IPS-18c (cell line): ENCODE measurements around the gene GOLGA7B.

Experiments
- H3K4me3 ChIP-seq: 2 replicates; pipeline ENCODE4 v1.7.0; 2013; ENCODE audit warnings: low read depth, mild to moderate bottlenecking, low read length, moderate library complexity; ENCODE audit not compliant: insufficient read depth
- H3K9me3 ChIP-seq: one replicate; pipeline ENCODE4 v1.6.1; 2013; ENCODE audit warnings: mild to moderate bottlenecking, low read length, moderate library complexity; ENCODE audit not compliant: control insufficient read depth, insufficient read depth

GOLGA7B gene

DNA sequence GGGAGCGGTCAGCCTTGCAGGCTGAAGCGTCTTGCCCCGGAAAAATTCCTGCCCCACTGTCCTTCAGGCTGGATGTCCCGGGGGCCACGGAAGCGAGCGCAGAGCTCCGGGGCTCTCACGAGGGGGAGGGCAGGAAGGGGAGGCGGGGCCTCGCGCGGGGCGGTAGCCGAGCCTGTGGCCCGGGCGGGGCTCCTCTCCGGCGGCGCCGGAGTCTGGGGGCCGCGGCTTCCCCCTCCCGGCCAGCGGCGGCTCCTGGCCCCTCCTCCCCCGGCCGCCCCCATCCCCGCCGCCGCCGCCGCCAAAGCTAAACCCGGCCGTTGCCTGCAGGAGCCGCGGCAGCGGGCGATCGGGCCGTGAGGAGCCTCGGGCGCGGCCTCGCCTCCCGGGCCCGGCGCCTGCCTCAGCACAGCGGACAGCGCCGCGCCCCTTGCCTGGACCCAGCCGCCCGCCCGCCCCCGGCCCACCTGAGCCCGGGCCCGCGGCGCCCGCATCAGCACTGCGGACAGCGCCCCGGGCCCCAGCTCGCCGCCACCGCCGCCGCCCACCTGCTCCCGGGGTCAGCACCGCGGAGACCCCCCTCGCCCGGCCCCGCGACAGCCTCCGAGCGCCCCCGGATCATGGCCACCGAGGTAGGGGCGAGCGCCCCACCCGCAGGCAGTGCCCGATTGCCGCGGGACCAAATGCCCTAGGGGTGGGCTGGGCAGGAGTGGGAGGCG lies at the start of gene GOLGA7B:
TSS of gene GOLGA7B (plus strand) at position 157 of the 716 bp plus-strand sequence. CDS start at position 618, 461 bp downstream.
- Histone ChIP-seq H3K9me3 (no peaks in the 10 kb centered on the region), H3K4me3 (peak within 1 kb of the TSS; percentile 52)

GRCh38 chr10:97800474-97800873 lies 49.2 kb upstream of the GOLGA7B start:
- H3K9me3 ChIP-seq = peaks cover 2% of the 10 kb centered on the region
- H3K4me3 ChIP-seq = no peak overlapping the region

DNA sequence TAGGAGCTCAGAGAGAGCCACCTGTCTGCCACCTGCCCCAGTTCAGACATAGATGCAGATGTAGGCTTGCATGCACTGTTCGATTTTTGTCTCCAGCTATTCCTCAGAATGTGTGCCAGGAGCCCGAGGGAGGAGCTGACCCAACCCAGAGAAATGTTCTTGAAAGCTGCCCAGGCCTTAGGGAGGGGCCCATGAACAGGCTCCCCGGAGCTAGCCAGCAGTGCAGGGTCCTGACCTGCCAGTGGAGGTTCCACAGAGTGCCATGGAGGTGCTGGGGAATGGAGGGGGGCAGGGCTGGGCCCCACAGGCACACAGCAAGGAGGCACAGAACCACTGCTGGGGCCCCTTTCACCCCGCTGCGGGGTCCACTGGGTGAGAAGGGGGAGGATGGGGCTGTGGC lies 48.2 kb upstream of the GOLGA7B start:
- H3K9me3 ChIP-seq = peaks cover 2% of the 10 kb centered on the region
- no peak overlapping the region for H3K4me3 ChIP-seq

DNA sequence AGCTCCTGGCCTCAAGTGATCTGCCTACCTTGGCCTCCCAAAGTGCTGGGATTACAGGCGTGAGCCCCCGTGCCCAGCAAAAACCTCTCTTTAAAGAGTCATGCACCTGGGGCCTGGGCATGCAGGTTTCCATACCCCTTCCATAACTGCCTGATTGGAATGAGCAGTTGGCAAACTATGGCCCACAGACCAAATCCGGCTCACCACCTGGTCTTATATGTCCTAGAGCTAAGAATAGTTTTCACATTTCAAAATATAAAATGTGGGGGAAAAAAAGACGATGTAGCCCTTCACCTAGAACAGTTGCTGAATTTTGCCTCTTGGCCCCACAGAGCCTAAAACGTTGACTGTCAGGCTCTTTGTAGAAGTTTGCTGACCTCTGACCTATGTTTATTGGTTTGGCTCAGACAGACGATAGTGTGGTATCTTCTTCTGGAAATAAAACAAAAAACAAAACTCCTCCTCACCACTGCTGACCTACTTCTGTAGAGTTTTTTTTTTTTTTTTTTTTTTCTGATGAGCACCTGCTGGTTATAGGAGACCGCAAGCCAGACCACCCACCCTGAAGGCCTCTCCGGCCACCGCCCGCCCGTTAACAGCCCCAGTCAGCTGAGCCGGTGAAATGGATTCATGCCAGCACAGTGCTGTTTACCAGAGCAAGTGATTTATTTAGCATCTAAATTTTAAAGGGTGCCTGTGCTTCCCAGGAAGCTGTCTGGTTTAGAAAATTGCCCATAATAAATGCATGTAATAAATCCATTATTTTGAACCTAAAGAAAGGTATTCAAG lies 44.4 kb upstream of the GOLGA7B start:
- no peak overlapping the region for H3K4me3 ChIP-seq
- H3K9me3 ChIP-seq = peaks cover 4% of the 10 kb centered on the region

- H3K4me3 ChIP-seq = no peak overlapping the region
- H3K9me3 ChIP-seq = peaks cover 4% of the 10 kb centered on the region
Measured at GRCh38 chr10:97805949-97806348, 43.7 kb upstream of the GOLGA7B start.

DNA sequence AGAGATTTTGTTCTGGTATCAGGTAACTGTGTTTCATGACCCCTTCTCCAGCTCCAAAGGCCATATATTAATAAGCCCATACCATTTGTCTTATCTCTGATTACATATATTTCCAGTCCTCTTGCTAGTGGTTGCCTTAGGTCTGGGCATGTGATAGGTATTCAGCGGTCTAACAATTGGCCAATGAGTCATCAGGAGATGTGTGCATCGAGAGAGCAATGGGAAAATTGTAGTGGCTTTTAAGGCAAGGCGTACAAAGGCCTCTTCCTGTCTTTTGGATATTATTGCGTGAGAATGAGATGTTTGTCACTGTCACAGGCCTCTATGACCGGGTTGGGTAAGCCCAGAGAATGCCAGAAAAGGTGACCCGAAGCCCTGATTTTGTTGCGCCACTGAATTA lies 39.2 kb upstream of the GOLGA7B start:
- peaks cover 2% of the 10 kb centered on the region for H3K9me3 ChIP-seq
- H3K4me3 ChIP-seq = no peak overlapping the region

GRCh38 chr10:97811958-97812357 lies 37.7 kb upstream of the GOLGA7B start:
- peaks cover 2% of the 10 kb centered on the region for H3K9me3 ChIP-seq
- no peak overlapping the region for H3K4me3 ChIP-seq

DNA sequence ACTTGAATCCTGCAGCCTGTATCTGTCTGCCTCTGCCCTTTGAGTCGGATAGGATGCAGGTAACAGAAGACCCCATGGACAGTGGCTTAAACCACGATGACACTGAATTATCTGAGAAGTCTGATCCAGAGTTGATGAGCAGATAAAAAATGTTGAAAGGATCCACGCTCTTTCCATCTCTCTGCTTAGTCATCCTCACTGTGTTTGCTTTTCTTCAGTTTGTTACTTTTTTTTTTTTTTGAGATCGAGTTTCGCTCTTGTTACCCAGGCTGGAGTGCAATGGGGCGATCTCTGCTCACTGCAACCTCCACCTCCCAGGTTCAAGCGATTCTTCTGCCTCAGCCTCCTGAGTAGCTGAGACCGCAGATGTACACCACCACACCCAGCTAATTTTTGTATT lies 36.9 kb upstream of the GOLGA7B start:
- no peak overlapping the region for H3K4me3 ChIP-seq

DNA sequence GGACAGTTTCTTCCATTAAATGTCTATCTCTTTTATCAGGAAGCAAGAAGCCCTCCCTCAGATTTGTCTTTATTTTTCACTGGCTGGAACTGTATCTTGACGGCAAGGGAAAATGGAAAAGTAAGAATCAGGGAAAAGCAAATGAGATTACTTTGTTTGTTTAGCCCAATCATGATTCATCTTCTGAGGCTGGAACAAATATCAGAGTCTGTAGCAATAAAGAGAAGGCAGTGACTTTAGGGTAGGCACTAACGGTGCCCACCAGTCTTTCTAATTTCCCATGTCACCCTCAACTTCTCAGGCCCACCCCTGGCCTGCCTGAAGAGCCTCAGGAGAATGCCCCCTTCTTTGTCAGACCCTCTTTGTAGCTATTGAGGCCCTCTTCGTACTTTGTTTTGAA lies 36.3 kb upstream of the GOLGA7B start:
- no peak overlapping the region for H3K4me3 ChIP-seq

More for the DNA sequence above, 36.9 kb upstream of the GOLGA7B start:
- H3K9me3 ChIP-seq = no peaks in the 10 kb centered on the region

GRCh38 chr10:97814996-97815395 lies 34.6 kb upstream of the GOLGA7B start:
- Histone ChIP-seq H3K4me3 (no peak overlapping the region), H3K9me3 (no peaks in the 10 kb centered on the region)

More for the DNA sequence above, 36.3 kb upstream of the GOLGA7B start:
- H3K9me3 ChIP-seq = no peaks in the 10 kb centered on the region

DNA sequence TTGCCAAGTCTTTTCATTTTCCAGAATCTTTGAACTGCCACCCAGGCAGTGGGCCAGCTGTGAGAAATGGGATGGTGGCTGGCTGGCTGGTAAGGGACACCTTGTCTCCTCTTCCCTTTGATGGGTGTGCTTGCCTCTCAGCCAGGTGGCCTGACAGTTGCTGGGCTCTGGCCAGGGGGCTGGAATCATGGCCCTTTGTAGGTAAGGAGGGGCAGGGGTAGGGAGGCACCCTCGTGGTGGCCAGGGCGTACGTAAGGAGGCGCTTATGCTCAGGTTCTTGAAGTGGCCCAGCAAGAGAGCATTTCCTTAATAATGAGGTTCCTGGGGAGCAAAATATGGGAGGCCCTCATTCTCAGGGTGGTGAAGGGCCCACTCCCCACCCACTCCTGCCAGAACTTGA lies 33.0 kb upstream of the GOLGA7B start:
- no peaks in the 10 kb centered on the region for H3K9me3 ChIP-seq
- H3K4me3 ChIP-seq = no peak overlapping the region

DNA sequence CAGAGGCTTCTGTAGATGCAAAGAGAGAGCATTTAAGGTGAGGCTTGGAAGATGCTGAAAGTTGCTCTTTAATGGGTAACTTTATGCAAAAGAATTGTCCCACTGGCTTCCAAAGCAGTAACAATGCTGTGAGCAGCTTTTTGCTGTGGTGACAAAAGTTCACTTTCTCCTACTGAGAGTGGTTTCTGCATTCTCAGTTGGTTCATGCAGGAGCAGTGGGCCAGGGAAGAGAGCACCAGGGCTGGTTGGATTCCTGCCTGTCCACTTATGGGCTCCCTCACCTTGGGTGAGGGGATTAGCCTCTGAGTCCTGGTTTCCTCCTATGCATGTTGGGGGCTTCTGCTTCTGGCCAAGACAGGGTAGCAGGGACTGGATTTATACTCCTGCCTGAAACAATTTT lies 31.1 kb upstream of the GOLGA7B start:
- Histone ChIP-seq H3K4me3 (no peak overlapping the region), H3K9me3 (no peaks in the 10 kb centered on the region)

GRCh38 chr10:97820096-97820704 lies 29.4 kb upstream of the GOLGA7B start:
- Histone ChIP-seq H3K9me3 (no peaks in the 10 kb centered on the region), H3K4me3 (no peak overlapping the region)

- Histone ChIP-seq H3K9me3 (no peaks in the 10 kb centered on the region), H3K4me3 (no peak overlapping the region)
Measured at GRCh38 chr10:97821308-97822038, 28.2 kb upstream of the GOLGA7B start.

GRCh38 chr10:97822261-97822687 lies 27.4 kb upstream of the GOLGA7B start:
- Histone ChIP-seq H3K9me3 (no peaks in the 10 kb centered on the region), H3K4me3 (no peak overlapping the region)

DNA sequence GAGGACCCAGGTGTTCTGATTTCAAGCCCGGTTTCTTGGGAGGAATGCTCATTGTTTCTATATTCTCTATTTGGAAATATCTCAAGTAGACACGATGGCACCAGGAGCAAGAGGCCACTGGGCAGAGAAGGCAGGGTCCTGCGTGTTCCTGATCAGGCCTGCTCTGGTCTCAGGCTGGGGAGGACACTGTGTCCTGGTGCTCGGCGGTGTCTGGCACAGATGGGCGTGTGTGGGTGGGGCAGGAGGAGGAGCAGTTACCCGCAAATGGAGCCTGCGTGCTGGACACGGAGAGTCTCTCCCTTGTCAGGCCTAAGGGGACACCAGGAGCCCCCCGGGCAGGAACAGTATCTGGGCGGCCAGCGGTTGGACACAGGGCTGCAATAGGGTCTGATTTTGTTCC lies 25.9 kb upstream of the GOLGA7B start:
- no peaks in the 10 kb centered on the region for H3K9me3 ChIP-seq
- H3K4me3 ChIP-seq = no peak overlapping the region

DNA sequence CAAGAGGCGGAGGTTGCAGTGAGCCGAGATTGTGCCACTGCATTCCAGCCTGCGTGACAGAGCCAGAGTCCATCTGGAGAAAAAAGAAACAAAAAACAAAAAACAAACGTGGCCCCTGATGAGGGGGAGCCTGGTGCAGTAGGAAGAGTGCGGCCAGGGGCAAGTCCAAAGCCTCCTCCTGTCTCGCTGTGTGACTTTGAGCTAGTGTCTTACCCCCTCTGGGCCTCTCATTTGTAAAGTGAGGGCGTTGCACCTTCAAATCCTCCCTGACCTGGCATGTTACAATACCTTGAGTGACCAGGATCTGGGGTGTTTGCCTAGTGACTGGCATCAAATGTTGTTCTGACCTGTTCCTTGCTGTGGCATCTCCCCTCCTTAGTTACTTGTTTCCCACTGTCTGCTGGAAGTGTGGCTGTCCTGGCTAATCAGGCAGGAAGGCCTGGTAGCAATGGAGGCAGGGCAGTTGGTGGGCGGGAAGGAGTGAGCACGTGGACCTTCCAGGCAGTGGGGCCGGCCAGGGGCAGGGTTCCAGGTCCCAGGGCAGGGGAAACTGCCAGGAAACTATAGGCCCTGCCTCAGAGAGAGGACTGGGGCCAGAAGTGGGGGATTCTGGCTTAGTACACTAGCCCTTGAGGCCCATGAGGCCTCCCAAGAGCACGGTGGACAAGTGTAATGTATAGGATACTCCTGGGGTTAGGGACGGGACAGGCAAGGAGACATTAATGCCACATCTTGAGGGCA lies 24.5 kb upstream of the GOLGA7B start:
- Histone ChIP-seq H3K9me3 (no peaks in the 10 kb centered on the region), H3K4me3 (no peak overlapping the region)
